ENCODE data around the gene BEND3.
"Not testable (repeated sequence)": the region's sequence is repeated elsewhere in the genome, so short reads cannot be mapped to it uniquely, and the experiment has no call there.

BEND3 gene

DNA sequence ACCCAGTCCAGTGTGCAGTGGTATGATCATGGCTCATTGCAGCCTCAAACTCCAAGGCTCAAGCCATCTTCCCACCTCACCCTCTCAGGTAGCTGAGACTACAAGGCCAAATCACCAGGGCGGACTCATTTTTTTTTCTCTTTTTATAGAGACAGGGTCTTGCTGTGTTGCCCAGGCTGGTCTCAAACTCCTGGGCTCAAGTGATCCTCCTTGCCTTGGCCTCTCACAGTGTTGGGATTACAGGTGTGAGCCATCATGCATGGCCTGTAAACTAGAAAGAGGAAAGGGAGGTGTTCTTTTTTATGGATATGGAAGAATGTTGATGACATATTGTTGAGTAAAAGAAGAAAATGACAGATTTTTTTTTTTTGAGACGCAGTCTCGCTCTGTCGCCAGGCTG is 5.1 kb upstream of the BEND3 start:
- ATAC-seq: no peak

DNA sequence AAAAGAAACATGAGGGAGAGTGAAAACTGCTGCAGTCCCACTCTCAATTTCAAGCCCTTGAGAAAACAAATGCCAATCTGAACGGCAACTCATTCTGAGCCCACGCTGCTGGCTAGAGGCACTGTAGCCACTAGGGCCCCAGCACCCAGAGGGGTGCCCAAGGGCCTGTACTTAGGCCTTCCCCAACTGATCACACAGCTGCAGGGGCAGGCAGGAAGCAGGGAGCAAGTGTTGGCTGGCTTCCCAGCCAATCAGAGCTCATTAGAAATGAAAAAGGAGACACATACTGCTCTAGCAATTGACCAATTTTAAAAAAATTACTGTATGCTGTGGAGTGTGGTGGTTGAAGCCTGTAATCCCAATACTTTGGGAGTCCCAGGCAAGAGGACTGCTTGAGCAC is 3.7 kb upstream of the BEND3 start:
- no peak for ATAC-seq

DNA sequence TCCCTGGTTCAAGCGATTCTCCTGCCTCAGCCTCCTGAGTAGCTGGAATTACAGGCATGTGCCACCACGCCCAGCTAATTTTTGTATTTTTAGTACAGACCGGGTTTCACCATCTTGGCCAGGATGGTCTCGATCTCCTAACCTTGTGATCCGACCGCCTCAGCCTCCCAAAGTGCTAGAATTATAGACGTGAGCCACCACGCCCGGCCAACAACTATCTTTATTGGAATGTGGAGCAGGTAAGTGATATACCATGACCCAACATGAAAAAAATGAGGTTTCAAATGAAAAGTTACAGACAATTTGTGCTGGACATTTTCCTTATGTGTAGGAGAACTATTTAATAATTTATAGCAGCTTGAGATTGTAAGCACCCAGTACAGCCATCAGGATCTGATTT is 3.2 kb upstream of the BEND3 start:
- ATAC-seq: not testable (repeated sequence)

DNA sequence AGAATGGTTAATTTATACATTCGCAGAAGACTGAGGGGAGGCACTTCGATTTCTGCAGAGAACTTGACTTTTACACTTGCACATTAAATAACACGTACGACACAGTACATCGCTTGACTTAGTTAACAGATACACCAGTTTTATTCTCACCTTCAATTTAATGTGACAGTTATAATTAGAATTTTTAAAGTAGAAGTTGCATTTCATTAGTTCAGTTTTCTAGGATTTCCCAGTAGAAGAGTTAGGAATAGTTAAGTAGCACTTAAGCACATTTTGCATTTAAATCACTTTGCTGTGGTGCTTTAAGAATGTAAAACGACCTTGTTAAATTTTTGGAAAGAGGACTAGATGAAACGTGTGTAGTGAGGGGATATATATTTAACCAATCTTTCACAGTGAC is 1.6 kb upstream of the BEND3 start:
- no peak for ATAC-seq

DNA sequence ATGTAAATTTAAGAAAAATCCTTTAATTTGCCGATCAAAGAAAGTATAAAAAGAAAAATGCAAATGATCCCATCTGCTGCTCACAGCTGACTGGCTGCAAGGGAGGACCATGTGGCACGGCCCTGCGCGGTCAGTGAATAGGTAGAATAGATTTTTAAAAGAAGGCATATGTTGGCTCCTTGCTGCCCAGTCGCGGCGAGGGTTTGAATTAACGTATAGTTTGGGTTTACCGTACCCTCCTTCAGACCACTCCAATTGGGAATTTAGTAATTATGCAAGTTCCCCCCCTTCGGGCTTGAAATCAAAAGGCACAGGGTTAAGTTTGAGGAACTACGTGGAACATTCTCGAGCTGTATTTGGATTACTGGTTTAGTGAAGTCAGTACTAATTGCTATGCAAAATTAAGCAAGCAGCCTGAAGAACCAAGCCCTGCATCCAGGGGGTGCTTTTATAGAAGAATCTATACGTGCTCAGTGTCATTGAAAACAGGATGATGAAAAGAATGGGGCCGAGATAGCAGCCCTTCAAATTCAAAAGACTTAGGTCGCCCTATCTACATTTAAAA is 1.1 kb upstream of the BEND3 start:
- ATAC-seq: peak in 1 of 2 donors; percentile 21

DNA sequence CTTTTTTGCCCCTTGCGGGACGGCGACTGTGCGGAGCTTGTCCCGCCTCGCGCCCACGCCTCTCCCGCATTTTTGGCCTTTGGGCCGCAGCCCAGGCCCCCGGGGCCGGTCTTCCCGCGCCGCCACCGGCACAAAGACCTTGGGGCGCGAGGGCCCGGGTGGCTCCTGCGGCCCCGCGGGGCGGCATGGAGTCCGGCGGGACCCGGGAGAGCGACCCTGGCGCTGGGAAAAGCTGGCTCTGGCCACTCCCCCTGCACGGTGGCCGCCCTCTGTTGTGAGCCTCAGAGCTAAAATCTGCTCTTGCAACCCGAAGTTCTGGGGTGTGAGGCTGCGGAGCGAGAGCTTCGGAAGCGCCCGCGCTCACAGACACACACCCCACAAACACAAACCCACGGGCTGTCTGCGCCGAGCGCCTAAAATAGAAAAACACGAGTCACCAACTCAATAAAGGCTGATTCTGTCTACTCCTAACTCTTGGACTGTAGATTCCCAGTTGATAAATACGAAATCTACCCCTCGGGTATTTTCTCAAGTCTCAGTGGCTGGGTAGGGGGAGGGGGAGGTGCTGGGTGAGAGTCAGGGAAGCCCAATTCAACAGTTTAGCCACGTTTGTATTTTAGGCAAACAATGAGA is 496 bp upstream of the BEND3 start:
- ATAC-seq: no peak

DNA sequence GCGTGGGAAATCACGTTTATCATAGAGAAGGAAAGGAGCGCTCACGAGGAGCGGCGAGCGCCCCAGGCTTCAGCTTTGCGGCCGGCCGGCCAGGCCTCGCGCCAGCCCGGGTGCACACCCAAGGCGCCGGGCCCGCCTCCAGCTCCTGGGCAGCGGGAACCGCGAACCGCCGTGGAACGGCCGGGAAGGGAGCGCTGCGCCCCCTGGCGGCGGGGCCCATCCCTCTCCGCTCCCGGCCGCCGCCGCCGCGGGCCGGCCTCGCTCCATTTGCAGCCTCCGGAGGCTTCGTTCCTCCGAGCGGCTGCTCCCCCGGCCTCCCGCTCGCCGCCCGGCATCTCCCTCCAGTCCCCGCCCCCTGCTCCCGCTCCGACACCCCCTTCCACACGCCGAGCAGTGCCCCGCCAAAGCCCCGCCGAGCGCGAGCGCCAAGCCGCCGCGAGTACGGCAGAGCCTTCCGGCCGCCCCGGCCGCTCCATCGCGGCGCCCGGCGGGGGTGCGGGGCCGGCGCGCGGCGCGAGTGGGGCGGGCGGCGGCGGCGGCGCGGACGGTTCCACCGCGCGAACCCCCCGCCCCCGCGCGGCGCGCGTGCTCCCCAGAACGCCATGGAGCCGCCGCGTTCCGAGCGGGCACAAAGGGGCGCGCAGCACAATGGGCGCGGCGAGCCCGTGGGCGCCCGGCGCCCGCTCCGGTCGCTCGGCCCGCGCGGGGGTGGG is 946 bp downstream of the BEND3 start:
- ATAC-seq: peak; percentile 70 to 75

DNA sequence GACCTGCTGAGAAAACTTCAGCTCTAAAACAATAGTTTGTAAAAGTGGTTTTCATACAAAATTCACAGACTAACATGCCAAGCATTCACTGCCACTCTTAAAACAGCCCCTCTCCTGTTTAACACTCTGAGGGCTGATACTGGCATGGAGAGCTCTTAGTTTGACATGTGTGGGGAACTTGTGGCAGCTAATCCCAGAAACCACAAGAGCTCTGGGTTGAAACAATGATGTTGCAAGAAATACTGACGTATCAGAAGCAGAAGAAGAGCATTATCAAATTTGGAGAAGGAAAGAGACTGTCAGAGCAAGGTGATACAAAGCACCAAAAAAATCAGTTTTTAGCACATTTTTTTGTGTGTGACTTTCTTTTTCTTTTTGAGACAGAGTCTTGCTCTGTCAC is 5.1 kb downstream of the BEND3 start:
- ATAC-seq: no peak

DNA sequence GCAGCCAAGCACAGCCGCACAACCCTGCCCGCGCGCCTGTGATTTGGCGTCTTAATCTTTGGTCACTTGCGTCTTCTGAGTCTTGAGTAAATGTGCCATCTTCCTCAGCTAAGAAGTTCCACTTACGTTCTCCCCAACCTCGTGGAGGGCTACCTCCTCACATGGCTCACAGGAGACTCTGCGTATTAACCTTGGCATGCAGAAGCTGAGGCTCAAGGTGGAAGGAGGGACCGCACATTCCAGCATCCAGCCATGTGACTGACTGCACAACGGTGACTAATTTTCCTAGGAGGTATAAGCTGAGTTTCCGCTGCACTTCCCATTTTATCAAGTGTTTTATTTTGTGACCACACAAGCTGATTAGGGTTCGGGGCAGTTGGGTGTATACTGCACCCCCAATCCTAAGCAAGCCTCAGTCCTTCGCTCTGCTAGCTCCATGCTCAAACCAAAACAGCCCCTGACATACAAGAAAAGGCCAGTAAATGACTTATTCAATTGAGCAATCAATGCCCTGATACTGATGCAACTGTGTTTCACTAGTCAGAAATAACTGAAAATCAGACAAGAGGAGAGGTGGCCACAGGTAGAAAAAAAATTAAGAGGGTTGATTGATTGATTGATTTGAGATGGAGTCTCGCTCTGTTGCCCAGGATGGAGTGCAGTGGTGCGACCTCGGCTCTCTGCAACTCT is 7.0 kb downstream of the BEND3 start:
- ATAC-seq: no peak

DNA sequence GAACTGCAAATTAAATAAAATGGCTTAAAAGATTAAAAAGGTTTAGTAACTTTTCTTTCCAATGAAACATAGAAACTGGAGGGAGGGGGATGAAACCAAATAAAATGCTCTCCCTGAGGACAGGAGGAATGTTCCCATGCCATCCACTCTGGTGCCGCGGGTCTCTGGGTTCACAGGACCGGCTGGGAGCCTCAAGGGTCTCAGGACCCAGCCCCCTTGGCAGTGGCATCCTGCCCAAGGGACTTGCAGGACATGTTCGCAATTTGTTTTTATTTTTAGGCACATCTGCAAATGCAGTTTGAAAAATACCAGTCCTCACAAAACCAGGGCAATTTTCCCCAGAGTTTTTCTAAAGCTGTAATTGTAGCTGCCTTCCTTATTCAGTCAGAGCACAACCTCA is 7.5 kb downstream of the BEND3 start:
- no peak for ATAC-seq

DNA sequence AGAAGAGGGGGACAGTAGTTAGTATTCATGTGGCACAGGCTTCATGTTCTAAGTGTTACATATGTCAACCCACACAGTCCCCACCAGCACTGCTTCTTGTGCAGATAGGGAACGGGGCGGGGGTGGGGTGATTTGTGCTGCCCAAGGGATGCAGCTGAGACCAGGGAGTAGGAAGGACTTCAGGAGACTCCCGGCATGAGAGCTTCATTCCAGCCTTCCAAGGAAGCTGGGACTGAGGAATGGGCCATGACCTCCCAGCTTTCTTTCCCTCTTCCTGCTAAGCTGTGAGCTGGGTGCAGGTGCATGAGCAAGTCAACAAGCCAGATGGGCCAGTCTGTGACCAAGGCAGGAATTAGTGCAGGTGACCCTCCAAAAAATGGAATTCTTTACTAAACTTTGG is 9.2 kb downstream of the BEND3 start:
- no peak for ATAC-seq

DNA sequence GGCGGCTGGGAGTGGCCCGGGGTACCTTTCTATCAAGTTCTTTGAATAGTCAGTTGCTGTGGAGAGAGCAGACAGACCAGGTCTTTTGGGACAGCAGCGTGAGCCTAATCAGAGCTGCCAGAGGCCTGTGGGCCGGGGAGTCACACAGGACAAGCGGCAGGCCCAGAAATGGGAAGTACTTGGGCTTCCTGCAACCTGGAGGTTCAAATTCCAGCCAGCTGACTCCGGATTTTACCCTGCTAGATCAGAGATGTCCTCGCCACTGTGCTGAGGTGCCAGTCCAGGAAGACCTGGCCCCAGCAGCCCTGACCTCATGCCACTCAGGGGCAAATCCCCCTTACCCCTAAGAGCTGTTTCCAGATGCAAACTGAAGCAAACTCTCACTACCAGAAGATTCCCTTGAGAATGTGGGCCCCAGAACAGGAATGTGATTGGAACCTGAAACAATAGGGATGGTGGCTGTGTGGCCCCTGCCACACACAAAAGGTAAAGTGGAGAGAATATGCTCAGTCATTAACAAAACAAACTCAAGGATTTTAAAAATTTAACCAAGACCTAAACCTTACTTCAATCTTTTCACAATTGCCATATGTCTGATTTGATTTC is 9.7 kb downstream of the BEND3 start:
- ATAC-seq: no peak

DNA sequence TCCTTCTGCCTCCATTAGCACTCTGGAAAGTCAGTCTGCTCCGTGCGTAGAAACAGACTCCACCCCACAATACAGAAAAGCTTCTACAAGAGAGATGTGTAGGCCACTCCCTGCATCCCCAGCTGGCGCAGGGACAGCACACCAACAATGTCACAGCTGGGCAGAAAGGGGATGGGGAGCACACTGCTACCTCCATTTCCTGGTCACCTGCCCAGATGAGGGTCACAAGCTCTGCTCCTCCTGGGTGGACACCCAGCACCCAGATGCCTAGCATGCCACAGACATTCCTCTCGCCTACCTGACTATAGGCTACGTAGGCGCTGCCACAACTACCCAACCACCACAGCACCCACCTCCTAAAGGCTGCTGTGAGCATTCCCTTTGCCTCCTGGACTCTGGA is 12.2 kb downstream of the BEND3 start:
- ATAC-seq: no peak

DNA sequence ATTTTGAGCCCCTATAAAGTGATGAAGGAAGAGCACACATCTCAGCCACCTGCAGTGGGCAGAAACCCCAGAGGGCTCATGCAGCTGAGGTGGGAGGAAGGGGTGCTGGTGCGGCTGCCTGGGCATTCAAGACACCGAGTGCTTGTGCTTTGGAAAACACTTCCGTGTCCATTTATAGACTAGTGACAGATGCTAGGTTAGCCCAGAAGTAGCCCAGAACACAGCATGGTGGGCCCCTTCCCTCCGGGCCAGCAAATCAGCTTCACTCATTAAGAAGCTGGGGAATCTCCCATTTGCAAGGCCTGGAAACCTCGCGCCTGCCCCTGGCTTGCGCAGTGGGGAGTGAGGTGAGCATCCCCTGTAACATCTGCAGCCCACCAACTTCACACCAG is 12.9 kb downstream of the BEND3 start:
- no peak for ATAC-seq

DNA sequence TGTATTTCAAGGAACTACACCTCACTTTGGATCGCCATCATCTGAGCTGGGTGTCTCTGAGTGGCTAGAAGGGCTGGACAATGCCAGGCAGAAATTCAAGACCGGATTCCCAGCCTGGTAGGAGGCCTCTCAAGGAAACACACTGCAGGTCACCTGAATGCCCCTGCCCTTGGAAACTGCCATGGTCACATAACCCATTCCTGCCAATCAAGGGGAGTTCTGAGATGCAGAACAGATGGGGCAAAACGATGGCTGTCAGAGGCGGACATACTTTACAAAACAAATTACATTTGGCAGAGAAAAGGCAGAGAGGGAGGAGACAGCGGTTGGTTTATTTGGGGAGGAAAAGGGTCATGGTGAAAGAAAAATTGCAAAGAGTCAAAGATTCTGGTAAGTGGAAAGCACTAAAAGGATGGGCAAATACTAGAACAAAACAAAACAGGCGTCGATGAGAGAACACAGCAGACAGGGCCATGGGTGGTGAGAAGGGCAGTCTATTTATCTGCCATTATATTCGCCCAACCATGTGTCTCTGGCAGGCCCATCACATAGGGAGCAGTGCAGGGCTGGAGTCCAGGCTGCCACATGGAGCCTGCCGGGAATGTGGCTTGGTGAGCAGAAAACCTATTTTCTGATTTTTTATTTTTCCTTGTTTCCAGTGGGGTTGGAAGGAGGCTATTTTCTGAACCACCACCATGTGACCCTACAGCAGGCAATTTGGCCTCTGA is 13.5 kb downstream of the BEND3 start:
- no peak for ATAC-seq

DNA sequence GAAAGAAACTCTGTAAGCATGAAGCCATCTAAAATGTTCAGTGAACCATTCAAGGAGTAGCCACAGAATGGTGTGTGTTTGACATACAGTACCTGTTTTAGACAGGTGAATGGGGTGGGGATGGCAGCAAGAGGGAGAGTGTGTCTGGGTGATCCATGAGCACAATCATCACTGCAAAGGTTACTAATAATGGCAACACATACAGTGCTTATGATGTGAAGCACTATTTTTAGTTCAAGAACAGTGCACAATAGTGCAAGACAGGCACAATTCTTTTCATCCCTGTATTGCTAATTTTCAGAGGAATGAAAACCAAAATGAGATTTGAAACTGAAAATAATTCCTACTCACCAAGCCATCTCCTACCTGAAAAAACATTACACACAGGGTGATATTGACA is 14.1 kb downstream of the BEND3 start:
- ATAC-seq: no peak

DNA sequence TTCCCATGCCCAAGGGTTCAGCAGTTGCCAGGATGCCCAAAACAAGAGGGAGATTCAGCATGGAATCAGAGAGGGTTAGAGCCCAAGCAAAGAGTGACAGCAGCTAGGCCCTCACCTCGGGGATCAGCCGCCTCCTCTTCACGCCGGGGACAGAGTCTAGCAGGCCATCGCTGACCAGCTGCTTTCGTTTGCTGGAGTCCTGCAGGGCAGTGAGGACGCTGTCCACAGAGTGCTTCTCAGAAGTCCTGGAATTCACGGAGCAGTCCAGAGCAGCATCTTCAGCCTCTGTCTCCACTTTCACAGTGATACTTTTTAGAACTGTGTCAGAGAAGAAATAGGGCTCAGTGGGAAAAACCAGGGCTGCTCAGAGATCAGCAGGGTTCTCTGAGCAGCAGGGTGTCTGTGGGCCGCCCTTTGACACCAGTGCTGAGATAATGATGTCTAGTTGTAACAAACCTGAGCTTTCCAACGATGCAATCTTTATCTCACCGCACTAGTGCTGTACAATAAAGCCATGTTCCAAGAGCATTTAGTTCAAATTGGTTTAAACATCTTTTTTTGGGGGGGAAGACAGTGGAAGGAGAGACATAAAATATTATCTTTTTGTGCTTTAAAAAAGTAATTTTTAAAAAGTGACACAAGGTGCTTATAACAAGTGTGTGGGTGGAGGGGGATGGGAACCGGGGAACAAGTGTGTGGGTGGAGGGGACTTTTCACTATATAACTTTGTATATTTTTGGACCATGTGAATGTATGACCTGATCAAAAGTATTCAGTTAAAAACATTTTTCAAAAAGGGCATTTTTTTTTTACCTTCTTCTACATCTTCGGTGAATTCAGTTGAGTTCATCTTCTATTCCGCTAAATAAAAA is 16.6 kb downstream of the BEND3 start:
- no peak for ATAC-seq

DNA sequence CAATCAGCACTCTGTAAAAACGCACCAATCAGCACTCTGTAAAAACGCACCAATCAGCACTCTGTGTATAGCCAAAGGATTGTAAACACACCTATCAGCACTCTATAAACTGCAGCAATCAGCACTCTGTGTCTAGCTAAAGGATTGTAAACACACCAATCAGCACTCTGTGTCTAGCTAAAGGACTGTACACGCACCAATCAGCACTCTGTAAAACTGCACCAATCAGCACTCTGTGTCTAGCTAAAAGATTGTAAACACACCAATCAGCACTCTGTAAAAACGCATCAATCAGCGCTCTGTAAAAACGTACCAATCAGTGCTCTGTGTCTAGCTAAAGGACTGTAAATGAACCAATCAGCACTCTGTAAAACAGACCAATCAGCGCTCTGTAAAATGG is 30.9 kb downstream of the BEND3 start:
- not testable (repeated sequence) for ATAC-seq

DNA sequence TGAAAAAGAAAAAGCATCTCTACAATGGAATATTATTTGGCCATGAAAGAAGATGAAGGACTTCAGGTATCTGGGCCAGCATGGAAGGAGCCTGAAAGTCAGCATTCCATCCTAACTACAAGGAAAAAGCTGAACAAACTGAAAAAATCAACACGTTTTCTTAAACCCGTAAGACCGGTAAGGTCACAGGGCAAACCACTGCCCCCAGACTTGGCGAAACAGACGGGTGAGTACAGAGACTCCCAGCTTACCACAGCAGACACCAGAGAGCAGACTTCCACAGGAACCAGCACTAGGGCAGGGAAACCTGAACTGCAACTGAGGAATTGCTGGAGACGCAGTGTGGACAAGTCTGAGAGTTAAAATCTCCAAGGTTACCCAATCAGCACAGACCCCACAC is 31.4 kb downstream of the BEND3 start:
- ATAC-seq: no peak

DNA sequence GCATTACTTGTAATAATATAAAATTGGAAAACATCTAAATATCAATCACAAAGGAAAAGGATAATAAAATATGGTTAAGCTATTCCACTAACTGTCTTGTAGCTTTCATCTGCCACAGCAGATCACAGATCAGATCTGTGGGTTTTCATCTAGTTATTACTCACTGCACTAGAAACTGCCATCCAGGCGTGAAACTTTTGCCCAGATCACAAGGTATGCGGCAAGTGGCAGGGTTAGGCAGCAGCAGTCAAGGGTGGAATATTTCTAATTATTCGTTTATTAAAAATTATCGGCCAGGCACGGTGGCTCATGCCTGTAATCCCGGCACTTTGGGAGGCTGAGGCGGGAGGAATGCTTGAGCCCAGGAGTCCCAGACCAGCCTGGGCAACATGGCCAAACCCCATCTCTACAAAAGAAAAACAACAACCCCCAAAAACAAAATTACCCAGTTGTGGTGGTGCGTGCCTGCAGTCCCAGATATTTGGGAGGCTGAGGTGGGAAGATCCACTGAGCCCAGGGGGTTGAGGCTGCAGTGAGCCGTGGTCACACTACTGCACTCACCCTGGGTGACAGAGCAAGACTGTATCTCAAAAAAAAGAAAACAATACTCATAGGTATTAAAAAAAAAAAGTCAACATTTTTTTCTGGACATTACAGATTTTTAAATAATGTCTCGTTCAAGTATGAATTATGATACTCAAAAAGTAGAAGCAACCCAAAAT is 32.1 kb downstream of the BEND3 start:
- peak in 1 of 2 donors; percentile 43 for ATAC-seq

DNA sequence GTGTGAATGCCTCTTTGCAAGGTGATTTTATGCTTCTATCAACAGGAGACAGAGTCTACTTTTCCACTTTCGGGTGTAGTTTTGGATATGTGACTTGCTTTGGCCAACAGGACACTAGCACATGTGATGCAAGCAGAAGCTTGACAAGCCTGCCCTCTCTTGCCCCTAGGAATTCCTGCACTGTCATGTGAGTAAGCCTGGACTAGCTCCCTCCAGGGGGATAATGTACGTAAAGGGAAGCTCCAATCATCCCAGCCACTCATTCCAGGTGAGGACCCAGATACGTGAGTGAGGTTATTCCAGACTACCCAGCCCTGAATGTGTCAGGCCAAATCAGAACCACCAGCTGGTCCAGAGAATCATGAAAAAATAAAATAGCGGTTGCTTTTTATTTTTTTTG is 33.3 kb downstream of the BEND3 start:
- ATAC-seq: no peak

All from activated CD4-positive, CD25-positive, alpha-beta regulatory T cell treated with anti-CD3 and anti-CD28 coated beads, Interleukin-2, amount 50 U/mL, for 24 hours (primary cell).